HG03520 (cell line): Measurements from ENCODE around the gene RTN4.
A peak's percentile ranks its signal among the peaks of the same experiment; 100 is the strongest.

Experiments used
- ATAC-seq: cut with Tn5 transposase; IDR thresholded peaks from one replicate; pipeline ENCODE4 v1.9.1; 2021; ENCODE audit warnings: mild to moderate bottlenecking, moderate library complexity; ENCODE audit not compliant: unreplicated experiment

RTN4 gene

DNA sequence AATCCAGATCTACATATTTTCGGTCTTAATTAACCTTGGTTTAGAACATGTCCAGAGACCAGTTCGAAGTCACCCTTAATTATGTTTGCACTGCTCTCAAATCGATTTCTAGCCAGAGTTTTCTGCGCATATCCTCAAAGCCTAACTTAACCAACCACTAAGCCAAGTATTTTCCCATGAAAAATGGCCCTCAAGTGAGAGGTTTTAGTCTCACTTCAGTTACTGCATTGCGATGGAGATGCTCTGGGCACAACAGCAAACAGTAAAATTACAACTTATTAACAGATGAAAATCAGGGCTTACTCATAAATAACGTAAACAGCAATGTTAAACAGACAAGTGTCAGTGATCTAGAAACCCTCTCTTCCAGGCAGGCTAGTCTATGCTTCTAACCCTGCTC, 4.5 kb downstream of the RTN4 start:
- ATAC-seq = no peak

DNA sequence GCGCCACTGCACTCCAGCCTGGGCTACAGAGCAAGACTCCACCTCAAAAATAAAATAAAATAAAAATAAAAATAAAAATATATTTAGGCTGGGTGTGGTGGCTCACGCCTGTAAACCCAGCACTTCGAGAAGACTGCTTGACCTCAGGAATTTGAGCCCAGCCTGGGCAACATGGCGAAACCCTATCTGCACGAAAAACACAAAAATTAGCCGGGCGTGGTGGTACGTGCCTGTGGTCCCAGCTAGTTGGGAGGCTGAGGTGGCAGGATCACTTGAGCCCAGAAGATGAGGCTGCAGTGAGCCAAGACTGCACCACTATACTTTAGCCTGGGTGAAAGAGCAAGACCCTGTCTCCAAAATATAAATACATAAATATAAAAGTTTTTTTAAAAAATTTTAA, 6.4 kb downstream of the RTN4 start:
- no peak for ATAC-seq

DNA sequence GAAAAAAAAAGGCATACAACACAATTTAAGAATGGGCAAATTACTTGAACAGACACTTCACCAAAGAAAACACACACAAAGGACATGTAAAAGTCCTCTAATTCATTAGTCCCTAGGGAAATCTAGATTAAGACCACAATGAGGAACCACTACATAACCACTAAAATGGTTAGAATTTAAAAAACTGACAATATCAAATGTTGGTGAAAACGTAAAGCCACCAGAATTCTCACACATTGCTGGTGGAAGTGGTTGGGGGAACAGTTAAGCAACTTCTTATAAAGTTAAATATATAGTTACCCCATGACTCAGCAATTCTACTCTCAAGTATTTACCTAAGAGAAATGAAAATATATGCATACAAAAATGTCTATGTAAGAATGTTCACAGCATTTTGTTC, 11.8 kb downstream of the RTN4 start:
- no peak for ATAC-seq

DNA sequence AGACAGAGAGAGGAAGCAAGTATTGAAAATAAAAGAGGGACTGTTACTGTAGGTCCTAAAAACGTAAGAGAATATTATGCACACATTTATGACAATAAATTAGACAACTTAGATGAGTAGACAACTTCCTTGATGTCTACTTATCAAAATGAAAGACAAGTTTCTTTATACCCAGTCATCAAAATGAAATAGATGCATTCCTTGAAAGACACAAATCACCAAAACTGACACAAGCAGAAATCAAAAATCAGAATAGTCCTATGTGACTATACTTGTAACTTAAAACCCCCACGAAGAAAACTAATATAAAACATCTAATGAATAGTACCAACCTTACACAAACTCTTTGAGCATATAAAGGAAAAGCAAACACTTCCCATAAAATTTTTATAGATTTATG, 14.5 kb downstream of the RTN4 start:
- no peak for ATAC-seq

DNA sequence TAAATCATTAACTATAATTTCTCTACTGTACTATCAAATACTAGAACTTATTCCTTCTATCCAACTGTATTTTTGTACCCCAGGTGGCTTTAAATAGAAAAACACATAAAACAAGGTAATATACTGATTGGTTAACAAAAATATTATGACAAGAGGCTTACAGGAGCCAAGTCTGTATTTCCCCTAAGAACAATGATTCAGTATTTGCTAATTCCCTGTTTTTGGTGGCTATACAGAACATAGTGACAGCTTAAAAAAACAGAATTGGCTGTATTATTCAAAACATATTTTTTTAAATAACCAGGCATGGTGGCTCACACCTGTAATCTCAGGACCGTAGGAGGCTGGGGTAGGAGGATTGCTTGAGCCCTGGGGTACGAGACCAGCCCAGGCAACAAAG, 16.3 kb downstream of the RTN4 start:
- ATAC-seq = no peak

DNA sequence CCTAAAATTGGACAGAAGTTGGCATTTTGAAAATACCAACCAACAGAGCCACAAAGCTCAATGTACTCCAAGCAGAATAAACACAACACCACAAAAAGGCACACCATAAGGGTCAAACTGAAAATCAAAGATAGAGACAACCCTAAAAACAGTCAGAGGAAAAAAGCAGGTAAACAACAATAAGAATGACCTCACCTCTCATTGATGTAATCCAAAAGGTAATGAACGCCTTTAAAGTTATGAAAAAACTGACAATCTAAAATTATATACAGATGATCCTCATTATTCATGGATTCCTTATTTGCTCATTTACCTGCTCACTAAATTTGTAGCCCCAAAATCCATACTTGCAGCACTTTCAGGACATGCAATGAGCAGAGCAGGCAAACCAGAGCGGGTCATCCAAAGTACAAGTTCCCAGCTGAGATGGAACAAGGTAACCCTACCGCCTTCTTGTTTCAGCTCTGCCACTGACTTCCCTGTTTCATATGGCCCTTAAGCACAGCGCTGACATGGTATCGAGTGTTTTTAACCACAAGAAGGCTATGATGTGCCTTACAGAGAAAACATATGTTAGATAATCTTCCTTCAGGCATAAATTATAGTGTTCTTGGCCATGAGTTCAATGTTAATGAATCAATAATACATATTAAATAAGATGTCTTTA, 17.0 kb downstream of the RTN4 start:
- ATAC-seq = peak; percentile 95

DNA sequence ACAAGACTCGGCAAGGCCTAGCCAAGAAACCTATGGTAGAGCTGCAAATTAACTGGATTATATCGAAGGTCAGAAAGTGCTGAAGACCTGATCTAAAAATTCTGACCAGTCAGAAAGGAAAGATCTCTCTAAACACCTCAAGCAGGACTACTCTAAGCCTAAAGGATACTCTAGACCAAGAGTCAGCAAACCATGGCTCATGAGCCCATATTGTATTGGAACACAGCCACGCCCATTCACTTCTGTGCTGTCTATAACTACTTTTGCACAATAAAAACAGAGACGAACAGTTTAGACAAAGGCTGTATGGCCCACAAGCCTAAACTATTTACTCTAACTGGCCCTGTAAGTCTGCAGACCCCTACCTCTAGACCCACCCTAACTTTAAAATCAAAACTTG, 18.7 kb downstream of the RTN4 start:
- no peak for ATAC-seq

DNA sequence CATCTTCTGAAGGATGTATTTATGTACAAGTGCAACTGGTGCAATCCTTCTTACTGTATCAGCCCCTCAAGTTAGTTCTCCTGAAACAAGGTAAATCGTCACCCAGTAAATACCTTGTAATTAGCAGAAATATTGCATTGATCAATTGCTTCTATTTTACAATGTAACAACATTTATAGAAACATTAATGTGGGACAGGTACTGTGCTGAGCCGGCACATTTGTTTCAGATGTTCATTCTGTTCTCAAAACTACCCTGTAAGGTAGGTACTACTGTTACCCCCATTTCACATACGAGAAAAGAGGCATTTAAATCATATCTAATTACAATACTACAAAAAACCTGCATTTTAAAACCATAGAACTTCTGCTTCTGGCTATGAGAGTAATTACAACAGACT, 19.5 kb downstream of the RTN4 start:
- no peak for ATAC-seq

DNA sequence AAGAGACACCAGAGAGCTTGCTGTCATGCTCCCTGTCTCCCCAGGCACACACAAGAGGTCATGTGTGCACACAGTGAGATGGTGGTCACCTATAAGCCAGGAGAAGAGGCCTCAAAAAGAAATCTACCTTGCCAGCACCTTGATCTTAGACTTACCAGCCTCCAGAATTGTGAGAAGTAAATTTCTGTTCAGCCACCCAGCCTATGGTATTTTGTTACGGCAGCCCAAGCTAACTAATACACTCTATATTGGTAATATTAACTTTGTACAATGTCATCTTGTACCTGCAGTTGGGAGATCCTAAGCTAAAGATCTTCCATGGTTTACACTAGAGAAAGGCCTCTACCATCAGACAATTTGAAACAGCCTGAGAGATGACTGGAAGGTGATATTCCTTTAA, 21.2 kb downstream of the RTN4 start:
- ATAC-seq = no peak

DNA sequence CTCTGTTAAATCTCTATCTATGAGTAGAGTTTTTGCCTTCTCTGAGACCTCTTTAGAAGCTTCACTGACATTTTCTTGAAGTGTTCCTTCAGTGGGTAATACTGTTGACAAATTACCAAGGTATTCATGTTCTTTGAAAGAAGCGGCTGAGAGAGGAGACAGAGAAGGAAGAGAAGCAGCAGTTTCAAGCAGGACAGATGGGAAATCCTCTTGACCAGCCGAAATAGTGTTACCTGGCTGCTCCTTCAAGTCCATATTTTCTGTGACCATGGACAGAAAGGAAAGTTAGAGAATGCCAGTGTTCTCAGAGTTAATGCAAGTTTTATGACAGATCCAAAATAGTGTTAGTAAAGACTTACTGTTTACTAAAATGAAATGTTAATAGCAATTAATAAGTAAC, 23.0 kb downstream of the RTN4 start:
- ATAC-seq = no peak

DNA sequence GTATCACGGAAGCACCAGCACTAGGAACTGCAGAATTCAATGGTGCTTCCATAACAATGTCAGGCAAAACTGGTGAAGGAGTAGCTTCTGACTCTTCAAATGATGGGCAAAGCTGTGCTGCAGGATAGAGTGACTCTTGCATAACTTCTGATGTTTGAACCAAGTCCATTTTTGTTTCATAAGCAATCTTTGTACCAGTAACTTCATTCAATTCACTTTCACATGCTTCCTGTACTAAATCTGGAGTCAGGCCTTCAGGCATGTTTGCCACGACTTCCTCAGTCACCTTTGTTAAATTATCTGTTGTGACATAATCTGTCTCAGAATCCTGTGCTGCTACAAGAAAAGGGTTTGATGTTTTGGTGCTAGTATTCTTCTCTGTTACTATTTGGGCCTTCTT, 24.0 kb downstream of the RTN4 start:
- no peak for ATAC-seq

DNA sequence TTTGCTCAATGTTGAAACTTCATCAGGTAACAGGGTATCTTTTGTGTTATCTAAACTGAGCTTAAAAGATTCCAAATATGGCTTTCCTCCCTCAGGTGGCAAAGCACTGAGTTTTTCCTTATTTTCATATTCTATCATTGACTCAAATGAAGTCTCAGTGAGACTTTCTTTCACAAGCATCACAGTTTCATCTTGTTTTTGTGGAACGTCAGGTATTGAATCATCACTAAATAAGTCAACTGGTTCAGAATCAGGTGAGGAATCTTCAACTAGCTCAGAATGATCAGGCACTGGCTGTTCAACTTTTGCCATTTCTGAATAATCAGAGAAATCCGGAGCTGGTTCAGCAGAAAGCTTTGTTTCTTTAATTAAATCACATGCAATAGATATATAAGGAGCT, 24.6 kb downstream of the RTN4 start:
- no peak for ATAC-seq

DNA sequence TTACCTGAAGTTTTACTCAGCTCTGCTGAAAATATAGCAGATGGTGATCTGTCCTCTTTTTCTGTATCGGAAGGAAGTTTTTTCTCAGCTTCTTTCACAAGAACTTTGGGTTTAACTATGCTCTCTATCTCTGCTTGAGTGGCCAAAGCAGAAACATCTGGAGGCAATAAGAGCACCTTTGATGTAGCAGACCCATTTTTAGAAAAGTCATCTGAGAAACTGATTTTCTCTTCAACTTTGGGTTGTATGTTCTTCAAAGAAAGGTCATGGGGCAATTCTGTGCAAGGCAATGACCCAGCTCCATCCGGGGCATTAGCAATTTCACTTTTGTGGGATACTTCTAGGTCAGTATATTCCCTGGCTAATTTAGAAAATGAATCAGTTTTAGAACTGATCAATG, 25.2 kb downstream of the RTN4 start:
- ATAC-seq = no peak

DNA sequence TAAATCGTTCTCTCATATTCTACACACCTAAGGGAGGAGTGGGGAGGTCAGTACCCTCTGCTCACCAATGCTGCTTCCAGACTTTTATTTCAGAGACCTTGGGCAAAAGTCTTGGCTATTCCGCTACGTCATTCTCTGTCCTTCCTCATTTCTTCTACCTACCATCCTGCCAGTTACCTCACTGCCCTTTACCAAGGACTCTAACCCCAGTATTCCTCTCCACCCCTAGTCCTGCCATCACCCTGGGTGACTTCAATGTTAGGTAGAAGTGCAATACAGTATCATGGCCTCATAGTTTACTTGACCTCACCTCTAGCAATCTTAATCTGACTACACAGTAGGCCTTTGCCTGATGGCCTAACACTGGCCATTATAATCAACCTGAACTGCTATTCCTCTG, 27.8 kb downstream of the RTN4 start:
- no peak for ATAC-seq

DNA sequence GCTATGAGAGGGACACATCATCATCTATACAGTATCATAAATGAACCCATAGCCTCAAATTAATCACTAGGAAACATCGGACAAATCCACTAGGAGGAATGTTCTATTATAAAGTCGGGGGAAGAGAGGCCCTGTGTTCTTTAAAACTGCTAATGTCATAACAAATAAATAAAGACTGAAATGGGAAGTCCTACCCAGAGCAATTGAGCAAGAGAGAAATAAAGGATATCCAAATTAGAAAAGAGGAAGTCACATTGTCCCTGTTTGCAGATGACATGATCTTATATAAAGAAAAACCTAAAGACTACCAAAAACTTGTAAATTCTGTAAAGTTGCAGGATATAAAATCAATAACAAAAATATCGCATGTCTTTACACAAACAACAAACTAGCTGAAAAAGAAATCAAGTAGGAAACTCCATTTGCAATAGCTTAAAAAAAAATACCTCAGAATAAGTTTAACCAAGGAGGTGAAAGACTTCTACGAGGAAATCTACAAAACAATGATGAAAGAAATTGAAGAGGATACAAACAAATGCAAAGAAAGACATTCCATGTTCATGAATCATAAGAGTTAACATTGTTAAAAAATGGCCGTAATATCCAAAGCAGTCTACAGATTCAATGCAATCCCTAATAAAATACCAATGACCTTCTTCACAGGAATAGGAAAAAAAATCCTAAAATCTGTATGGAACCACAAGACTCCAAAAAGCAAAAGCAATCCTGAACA, 30.6 kb downstream of the RTN4 start:
- ATAC-seq = no peak

DNA sequence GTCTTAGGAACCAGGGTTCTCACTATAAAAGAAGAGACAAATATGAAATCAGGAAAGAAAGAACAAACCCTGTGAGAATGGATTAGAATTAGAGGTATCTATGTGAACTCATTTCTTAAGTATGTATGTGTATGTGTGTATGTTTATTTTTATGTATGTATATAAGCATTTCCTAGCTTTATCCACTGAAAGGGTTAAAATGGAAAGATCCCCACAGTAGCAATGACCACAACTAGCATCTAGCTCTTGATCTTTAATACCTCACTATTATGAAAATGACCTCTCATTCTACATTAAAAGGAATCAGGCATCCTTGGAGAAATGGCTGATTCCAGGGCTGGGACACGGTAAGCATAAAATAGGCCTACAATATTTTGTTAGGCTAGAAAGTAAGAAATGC, 31.6 kb downstream of the RTN4 start:
- ATAC-seq = no peak

DNA sequence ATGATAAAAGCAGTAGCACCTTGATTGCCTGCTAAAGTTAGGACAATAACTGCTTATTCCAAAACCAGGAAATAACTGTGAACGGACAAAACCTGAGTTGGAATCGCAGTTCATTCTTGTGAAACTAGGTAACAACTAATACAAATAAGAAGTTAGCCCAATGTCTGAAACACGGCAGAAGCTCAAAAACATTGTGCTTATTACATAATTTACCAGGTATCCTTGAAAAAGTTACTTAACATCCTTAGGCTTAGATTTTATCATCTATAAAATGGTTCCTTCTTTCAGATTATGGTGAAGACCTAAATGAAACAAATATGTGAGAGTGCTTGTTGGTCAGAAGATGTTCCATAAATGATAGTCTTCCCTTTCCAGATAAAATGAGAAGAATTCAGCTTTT, 32.4 kb downstream of the RTN4 start:
- ATAC-seq = no peak

DNA sequence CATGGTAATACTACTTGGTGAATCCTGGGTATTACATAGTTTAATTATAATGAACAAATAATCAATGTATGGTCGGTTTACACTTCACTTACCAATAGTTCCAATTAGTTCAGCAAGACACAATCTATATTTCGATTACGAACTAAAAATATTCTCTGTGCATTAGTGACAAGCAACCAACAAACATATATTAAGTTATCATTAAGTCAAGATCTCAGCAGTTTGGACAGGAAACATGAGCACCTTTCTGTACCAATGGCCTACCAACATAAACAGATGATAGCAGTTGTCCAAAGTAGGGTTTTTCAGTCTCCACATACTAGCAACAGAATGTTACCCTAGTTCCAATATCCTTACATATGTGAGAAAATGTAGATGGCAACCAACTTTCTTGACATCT, 32.8 kb downstream of the RTN4 start:
- no peak for ATAC-seq

DNA sequence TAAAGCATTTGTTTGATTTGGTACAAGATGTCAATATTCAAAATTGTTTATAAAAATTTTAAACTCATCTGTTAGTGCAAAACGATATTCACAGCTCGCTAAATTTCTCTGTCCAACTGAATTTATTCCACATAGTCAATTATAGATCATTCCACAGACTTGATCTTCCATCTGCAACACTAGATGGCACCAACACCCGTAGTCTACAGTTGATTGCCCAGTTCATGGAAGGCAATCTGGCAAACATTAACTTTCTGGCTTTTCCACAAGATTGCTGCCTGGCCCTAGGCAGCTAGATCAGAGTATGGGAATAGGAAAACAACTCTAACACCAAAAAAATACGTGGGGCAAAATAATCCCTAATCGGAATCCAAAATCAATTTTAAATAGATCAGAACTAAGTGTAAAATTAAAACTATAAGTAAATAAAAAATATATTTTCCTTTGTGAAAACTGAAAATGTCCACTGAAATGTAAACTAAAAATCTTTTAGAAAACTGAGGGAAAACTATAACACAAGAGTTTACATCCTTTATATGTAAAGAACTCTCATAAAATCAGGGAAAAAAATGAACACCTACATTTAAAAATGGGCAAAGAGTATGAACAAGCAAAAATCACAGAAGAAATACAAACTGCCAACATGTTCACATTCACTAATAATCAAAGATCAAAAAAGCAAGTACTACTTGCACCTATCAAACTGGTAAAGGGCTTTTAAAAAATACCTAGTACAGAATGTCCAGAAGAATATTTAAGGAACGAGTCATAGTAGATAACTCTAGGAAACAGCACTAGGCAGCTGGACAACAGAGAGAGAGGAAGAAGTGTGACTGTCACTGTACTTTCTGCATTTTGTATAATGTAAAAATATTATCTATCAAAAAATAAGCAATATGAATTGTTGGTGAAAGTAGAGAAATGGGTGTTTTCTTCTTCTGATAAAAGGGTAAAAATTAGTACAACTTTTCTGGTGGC, 35.0 kb downstream of the RTN4 start:
- ATAC-seq = no peak

DNA sequence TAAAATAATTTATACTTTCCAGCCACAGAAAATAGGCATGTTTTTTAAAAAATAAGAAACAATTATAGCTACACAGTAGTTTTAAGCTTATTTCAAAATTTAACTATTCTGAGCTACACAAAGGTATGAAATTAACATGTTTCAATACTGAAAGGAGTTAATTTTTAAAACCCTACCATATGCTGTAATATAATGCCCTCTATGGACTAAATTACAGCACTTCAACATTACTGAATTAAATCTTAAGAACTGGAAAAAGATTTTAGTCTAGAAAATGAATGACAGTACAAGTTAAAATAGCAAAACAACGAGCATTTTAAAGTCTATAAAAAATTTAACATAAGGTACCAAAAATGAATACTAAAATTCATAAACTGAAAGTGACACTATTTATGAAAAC, 36.3 kb downstream of the RTN4 start:
- ATAC-seq = no peak

DNA sequence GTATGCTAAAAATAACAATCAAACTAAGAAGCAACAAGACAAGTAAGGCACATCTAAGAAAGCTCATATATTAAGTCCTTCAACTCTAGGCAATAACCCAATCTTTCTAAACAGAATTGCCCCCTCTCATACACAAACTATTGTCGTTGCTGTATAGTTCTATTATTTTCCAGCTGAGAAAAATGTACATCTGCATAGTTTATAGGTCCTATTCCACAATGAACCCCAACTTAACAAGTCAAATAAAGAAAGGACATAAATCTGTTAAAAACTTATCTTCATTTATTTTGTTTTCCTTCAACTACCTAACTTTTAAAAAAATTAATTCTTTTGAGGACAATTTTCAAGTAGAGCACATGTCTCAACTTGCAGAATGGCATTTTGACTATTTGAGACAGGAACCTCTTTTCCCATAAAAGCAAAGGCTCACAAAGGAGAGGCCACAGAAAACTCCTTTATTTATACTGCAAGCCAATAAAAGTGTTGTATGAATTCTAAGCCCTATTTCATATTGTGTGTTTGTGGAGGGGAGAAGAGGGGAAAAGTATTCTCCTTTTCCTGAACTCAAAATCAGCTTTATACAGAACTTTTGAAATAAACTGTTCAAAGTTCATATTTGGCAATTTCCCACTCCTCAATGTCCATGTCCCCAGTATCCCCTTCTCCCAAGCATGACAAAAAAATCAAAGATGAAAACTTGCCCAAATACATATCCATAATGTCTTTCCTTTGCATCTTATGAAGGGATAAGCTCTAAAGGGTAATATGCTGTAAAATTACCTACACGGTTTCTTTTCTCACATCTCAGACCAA, 37.4 kb downstream of the RTN4 start:
- no peak for ATAC-seq
